Activated T-helper 9 cell treated with anti-CD3 and anti-CD28 coated beads, Interleukin-2, amount 50 U/mL, for 16 hours (primary cell): ENCODE data around the gene SMIM10L2A.
A peak's percentile ranks its signal among the peaks of the same experiment; 100 is the strongest.
"Not testable (repeated sequence)": the region's sequence is repeated elsewhere in the genome, so short reads cannot be mapped to it uniquely, and the experiment has no call there.

Experiments
- DNase-seq: peaks from one replicate; pipeline ENCODE4 v3.0.0-alpha.2; 2020; ENCODE audit warnings: low read depth

SMIM10L2A gene

DNA sequence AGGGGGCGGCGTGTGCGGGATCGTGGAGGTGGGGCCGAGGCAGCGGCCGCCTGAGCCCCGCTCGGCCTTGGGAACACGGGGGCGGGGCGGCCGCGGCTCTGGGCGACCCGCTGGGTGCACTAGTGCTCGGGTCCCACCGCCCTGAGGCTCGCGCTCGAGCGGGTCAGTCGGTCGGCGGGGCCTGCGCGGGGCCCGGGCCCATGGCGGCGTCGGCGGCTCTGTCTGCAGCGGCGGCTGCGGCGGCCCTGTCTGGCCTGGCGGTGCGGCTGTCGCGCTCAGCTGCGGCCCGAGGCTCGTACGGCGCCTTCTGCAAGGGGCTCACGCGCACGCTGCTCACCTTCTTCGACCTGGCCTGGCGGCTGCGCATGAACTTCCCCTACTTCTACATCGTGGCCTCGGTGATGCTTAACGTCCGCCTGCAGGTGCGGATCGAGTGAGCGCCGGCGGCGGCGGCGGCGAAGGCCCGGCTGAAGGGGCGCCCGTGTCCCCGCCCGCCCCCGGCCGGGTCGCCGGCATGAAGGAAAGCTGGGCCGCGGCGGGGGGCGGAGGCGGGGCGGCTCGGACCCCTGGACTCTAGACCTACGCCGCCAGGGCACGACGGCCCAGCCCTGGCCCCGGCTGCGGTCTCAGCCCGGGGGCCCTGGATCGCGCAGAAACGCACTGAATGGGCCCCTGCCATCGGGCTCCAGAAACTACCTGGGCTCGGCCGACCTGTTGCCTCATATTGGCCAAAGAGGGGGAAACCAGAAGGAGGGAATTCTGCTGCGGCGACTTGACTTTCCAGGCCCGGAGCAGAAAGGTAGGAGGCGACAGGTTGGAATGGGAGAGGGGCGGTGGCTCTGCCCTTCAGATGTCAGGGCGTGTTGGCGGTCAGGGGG, at the start of gene SMIM10L2A:
Gene SMIM10L2A (plus strand): TSS at position 13 of the 878 bp plus-strand sequence. CDS start 188 bp downstream, at position 201.
- DNase-seq = no peak

- DNase-seq = no peak
Measured at GRCh38 chrX:135373357-135373756, 48.4 kb upstream of the SMIM10L2A start.

DNA sequence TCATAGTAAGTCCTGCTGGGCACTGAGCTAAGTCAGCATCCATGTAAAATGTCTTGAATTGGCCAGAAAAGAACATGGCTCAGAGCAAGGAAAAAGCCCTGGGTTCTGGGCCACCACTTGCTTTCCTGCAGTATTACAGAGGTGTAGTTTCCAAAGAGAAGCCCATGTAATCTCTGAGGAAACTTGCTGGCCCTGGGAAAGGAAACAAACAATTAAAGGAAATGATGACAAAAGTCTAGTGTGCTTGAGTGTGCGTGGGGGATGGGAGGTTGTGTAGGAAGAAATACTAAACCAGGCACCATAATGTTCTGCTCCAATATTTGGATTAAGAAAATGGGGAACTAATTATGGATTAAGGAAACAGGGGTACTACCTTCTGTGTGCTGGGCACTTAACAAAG, 39.5 kb upstream of the SMIM10L2A start:
- no peak for DNase-seq

DNA sequence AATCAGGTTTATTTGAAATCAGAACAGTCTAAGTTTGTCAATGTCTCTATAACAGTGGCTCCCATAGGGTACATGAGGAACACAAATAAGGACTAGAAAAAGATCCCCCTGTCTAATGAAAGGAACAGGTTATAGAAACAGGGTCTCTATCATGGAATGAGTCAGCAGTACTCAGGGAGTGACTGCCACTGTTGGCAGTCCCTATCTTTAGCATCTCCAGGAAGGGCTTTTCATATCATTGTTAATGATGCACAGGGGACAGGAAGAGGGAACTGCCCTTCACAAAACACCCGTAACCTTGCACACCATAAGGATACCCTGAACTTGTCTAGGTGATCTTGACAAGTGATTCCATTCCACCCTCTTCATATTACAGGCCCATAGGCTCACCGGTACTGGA, 38.5 kb upstream of the SMIM10L2A start:
- no peak for DNase-seq

GRCh38 chrX:135384161-135384836, 37.4 kb upstream of the SMIM10L2A start:
- peak; percentile 9 for DNase-seq

DNA sequence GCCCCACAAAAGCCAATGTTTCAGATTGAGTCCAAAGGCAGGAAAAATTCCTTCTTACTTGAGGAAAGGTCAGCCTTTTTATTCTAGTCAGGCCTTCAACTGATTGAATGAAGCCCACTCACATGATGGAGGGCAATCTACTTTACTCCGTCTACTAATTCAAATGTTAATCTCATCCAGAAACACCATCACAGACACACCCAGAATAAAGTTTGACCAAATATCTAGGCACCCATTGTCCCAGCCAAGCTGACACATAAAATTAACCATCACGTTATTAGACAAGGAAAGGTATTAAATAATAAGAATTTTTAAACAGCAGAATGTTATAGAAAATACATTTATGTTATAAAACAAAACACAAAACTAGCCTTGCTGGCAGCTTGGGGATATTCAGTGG, 32.9 kb upstream of the SMIM10L2A start:
- DNase-seq = no peak

DNA sequence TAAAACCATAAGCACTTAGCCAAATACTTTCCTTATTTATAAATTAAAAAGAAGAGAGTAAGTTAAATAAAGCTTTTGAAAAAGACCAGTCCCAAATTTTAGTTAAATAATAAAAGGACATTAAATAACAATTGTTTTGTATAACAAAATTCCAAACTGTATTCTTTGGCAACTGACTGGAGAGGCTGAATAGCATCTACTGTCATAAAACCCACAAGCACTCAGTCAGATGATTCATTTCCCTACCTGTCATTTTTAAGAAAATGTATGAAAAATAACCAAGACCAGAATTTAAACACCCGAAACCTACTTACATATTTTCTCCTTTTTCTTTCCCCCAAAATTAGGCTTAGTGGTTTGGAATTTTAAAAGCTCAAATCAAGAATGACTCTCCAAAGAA, 32.5 kb upstream of the SMIM10L2A start:
- no peak for DNase-seq

- no peak for DNase-seq
Measured at GRCh38 chrX:135389717-135390116, 32.0 kb upstream of the SMIM10L2A start.

- DNase-seq = no peak
Measured at GRCh38 chrX:135391734-135392133, 30.0 kb upstream of the SMIM10L2A start.

- no peak for DNase-seq
Measured at GRCh38 chrX:135393051-135393450, 28.7 kb upstream of the SMIM10L2A start.

DNA sequence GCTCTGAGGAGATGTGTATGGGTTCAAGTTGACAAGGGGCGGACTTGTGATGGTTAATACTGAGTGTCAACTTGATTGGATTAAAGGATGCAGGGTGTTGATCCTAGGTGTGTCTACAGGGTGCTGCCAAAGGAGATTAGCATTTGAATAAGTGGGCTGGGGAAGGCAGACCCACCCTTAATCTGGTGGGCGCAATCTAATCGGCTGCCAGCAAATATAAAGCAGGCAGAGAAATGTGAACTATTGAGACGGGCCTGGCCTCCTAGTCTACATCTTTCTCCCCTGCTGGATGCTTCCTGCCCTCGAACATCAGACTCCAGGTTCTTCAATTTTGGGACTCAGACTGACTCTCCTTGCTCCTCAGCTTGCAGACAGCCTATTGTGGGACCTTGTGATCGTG, 26.7 kb upstream of the SMIM10L2A start:
- no peak for DNase-seq

GRCh38 chrX:135396109-135396508, 25.6 kb upstream of the SMIM10L2A start:
- DNase-seq = no peak

- no peak for DNase-seq
Measured at GRCh38 chrX:135396566-135396965, 25.2 kb upstream of the SMIM10L2A start.

- DNase-seq = no peak
Measured at GRCh38 chrX:135397652-135398051, 24.1 kb upstream of the SMIM10L2A start.

- DNase-seq = no peak
Measured at GRCh38 chrX:135403374-135403773, 18.4 kb upstream of the SMIM10L2A start.

DNA sequence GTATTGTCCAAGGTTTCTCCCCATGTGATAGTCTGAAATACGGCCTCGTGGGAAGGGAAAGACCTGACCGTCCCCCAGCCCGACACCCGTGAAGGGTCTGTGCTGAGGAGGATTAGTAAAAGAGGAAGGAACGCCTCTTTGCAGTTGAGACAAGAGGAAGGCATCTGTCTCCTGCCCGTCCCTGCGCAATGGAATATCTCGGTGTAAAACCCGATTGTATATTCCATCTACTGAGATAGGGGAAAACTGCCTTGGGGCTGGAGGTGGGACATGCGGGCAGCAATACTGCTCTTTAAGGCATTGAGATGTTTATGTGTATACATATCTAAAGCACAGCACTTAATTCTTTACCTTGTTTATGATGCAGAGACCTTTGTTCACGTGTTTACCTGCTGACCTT, 15.3 kb upstream of the SMIM10L2A start:
- not testable (repeated sequence) for DNase-seq

GRCh38 chrX:135408794-135409193, 12.9 kb upstream of the SMIM10L2A start:
- DNase-seq = no peak

- no peak for DNase-seq
Measured at GRCh38 chrX:135410861-135411627, 10.7 kb upstream of the SMIM10L2A start.

GRCh38 chrX:135411893-135412292, 9.9 kb upstream of the SMIM10L2A start:
- no peak for DNase-seq

DNA sequence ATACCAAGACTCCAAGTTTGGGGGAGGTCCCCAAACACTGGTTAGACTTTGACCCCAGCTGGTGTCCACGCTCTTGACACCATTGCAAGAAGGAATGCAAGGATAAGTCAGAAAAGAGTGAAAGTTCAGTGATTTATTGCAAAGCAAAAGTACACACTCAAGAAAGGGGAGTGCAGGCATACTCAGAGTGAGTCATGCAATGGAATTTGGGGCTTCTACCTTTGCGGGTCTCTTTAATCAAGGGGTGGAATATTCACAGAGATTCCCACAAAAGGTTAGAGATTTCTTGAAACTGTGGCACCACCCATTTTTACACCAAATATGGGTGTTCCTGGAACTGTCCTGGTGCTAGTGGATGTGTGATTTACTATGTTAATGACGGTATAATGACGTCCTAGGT, 5.2 kb upstream of the SMIM10L2A start:
- no peak for DNase-seq

- no peak for DNase-seq
Measured at GRCh38 chrX:135420831-135421230, 913 bp upstream of the SMIM10L2A start.

DNA sequence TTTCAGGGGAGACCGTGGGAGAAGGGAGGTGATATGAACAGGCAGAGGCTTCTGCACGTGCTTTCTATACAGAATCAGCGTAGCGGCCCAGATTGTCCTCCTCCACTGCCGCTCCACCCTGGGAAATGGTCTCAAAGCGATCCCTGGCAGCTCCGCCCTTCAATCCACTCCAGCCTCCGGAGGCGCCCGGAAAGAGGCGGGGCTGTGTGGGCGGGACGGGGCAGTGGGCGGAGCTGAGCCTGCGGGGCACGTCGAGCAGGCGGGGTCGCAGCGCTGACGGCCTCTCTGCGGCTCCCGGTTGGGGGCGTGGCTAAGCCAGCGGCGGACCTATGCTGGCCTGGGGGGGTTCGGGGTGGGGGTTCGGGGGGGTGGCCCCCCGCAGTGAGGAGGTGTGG, 210 bp upstream of the SMIM10L2A start:
- peak; percentile 80 for DNase-seq

- DNase-seq = not testable (repeated sequence)
Measured at GRCh38 chrX:135422810-135423168, 1.0 kb downstream of the SMIM10L2A start.
